Neuronal stem cell (in vitro differentiated cells): Measurements from ENCODE around the gene DIP2C.
"Not testable (repeated sequence)": the region's sequence is repeated elsewhere in the genome, so short reads cannot be mapped to it uniquely, and the experiment has no call there.

Experiments used
- DNase-seq: peaks from one replicate; pipeline ENCODE4 v3.0.0-alpha.2; 2013; ENCODE audit warnings: low spot score
- H2AFZ ChIP-seq: one replicate; pipeline ENCODE4 v1.6.1; 2013; ENCODE audit warnings: mild to moderate bottlenecking, low read length, inconsistent platforms
- H2AK5ac ChIP-seq: 2 replicates; pipeline ENCODE4 v1.6.1; 2013; ENCODE audit warnings: low read depth, mild to moderate bottlenecking, inconsistent platforms, low read length, moderate library complexity, mixed read lengths
- H2BK120ac ChIP-seq: 2 replicates; pipeline ENCODE4 v1.6.1; 2013; ENCODE audit warnings: low read depth, mild to moderate bottlenecking, inconsistent platforms, low read length, moderate library complexity, mixed read lengths
- H2BK12ac ChIP-seq: one replicate; pipeline ENCODE4 v1.6.1; 2013; ENCODE audit warnings: low read length, inconsistent platforms
- H2BK15ac ChIP-seq: 2 replicates; pipeline ENCODE4 v1.6.1; 2013; ENCODE audit warnings: mild to moderate bottlenecking, low read length, inconsistent platforms, mixed read lengths
- H2BK5ac ChIP-seq: one replicate; pipeline ENCODE4 v1.6.1; 2013; ENCODE audit warnings: inconsistent platforms, mild to moderate bottlenecking, low read length, moderate library complexity
- H3K14ac ChIP-seq: one replicate; pipeline ENCODE4 v1.6.1; 2013; ENCODE audit warnings: low read length, inconsistent platforms
- H3K18ac ChIP-seq: 2 replicates; pipeline ENCODE4 v1.6.1; 2013; ENCODE audit warnings: low read length, inconsistent platforms
- H3K23ac ChIP-seq: 2 replicates; pipeline ENCODE4 v1.6.1; 2013; ENCODE audit warnings: low read depth, mild to moderate bottlenecking, mixed read lengths, low read length, inconsistent platforms; ENCODE audit not compliant: poor library complexity
- H3K27ac ChIP-seq: replicated peaks from 3 replicates; pipeline ENCODE4 v1.5.1; 2013; ENCODE audit warnings: low read length, inconsistent platforms
- H3K27me3 ChIP-seq, 3 experiments: 2 replicates each; pipeline ENCODE4 v1.6.1; 2013; ENCODE audit warnings: low read length in 3 of 3, mild to moderate bottlenecking in 2 of 3, inconsistent platforms in 1 of 3, low read depth in 1 of 3, mixed read lengths in 1 of 3, moderate library complexity in 1 of 3; ENCODE audit not compliant: control insufficient read depth in 3 of 3, insufficient read depth in 3 of 3
- H3K36me3 ChIP-seq, 2 donors: replicated peaks in 1 of 2; 2 replicates each; pipeline ENCODE4 v1.6.1; 2013; ENCODE audit warnings: low read length in 2 of 2; ENCODE audit not compliant: control insufficient read depth in 2 of 2, insufficient read depth in 2 of 2
- H3K4ac ChIP-seq: 2 replicates; pipeline ENCODE4 v1.6.1; 2013; ENCODE audit warnings: inconsistent platforms, mild to moderate bottlenecking, low read length, moderate library complexity
- H3K4me1 ChIP-seq, 2 donors: 1 replicate in 1 of 2; 2 replicates in 1 of 2; pipeline ENCODE4 v1.6.1; 2013; ENCODE audit warnings: low read length in 2 of 2, low read depth in 1 of 2; ENCODE audit not compliant: control insufficient read depth in 2 of 2, insufficient read depth in 1 of 2
- H3K4me2 ChIP-seq: one replicate; pipeline ENCODE4 v1.6.1; 2013; ENCODE audit warnings: mild to moderate bottlenecking, low read length, inconsistent platforms; ENCODE audit not compliant: insufficient read depth, poor library complexity, severe bottlenecking
- H3K4me3 ChIP-seq, 2 donors: 2 replicates each; pipeline ENCODE4 v1.5.1; 2013; ENCODE audit warnings: low read length in 2 of 2, mild to moderate bottlenecking in 2 of 2, inconsistent platforms in 1 of 2, moderate library complexity in 1 of 2
- H3K79me1 ChIP-seq: one replicate; pipeline ENCODE4 v1.6.1; 2013; ENCODE audit warnings: low read depth, mild to moderate bottlenecking, inconsistent platforms, low read length, moderate library complexity
- H3K9ac ChIP-seq: one replicate; pipeline ENCODE4 v1.6.1; 2013; ENCODE audit warnings: mild to moderate bottlenecking, low read depth, low read length, inconsistent platforms; ENCODE audit not compliant: poor library complexity
- H3K9me3 ChIP-seq, 2 donors: replicated peaks in 1 of 2; 2 replicates each; pipeline versions ENCODE3 to v1.6.1; 2013; ENCODE audit warnings: low read length in 2 of 2, mild to moderate bottlenecking in 2 of 2, inconsistent platforms in 1 of 2, low read depth in 1 of 2, mixed read lengths in 1 of 2, moderate library complexity in 1 of 2; ENCODE audit not compliant: control insufficient read depth in 2 of 2, insufficient read depth in 1 of 2
- H4K8ac ChIP-seq: one replicate; pipeline ENCODE4 v1.6.1; 2013; ENCODE audit warnings: low read depth, mild to moderate bottlenecking, inconsistent platforms, low read length, moderate library complexity
- H4K91ac ChIP-seq: one replicate; pipeline ENCODE4 v1.6.1; 2013; ENCODE audit warnings: low read length, low read depth, mild to moderate bottlenecking, inconsistent platforms; ENCODE audit not compliant: poor library complexity
- WGBS, 2 donors: extraction: QIAGEN DNeasy Blood & Tissue Kit; methylation state at CpG; one replicate each; pipeline ENCODE4 v1.1.7; 2013; ENCODE audit warnings: missing lambda C conversion rate in 2 of 2, mixed read lengths in 1 of 2; ENCODE audit not compliant: insufficient read length in 2 of 2, insufficient replicate concordance in 1 of 2; ENCODE audit errors: extremely low coverage in 2 of 2; 5-methylcytosine and 5-hydroxymethylcytosine counted together

Gene DIP2C

DNA sequence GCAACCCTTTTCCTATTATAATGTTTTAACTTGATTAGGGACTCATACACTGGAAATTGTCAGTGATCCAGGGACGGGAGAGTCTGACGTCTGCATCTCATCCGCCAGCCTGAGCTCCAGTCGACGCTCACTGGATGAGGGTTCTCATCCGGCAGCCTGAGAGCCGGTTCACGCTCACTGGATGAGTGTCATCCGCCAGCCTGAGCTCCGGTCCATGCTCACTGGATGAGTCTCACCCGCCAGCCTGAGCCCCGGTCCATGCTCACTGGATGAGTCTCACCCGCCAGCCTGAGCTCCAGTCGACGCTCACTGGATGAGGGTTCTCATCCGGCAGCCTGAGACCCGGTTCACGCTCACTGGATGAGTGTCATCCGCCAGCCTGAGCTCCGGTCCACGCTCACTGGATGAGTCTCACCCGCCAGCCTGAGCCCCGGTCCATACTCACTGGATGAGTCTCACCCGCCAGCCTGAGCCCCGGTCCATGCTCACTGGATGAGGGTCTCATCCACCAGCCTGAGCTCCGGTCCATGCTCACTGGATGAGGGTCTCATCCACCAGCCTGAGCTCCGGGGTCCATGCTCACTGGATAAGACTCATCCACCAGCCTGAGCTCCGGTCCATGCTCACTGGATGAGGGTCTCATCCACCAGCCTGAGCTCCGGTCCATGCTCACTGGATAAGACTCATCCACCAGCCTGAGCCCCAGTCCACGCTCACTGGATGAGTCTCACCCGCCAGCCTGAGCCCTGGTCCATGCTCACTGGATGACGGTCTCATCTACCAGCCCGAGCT, 209.6 kb downstream of the DIP2C start:
- H3K9ac ChIP-seq, H3K4me3 ChIP-seq, H3K4ac ChIP-seq, H3K9me3 ChIP-seq, H2AFZ ChIP-seq, H3K4me2 ChIP-seq, H3K14ac ChIP-seq, H3K4me1 ChIP-seq, H3K27ac ChIP-seq, H2BK12ac ChIP-seq, H2AK5ac ChIP-seq, H2BK15ac ChIP-seq, H2BK5ac ChIP-seq, H4K91ac ChIP-seq, H3K27me3 ChIP-seq, H3K18ac ChIP-seq, H3K79me1 ChIP-seq, H2BK120ac ChIP-seq, H3K23ac ChIP-seq, H4K8ac ChIP-seq, DNase-seq: not testable (repeated sequence)
- peaks cover 10 to 74% of the 10 kb centered on the region in 2 donors for H3K36me3 ChIP-seq
- no CpG with 5 or more reads among the region's 33 CpGs for WGBS, 2 donors

- Histone ChIP-seq H3K14ac (no peak overlapping the region), H3K27me3 (no peaks in the 10 kb centered on the region), H2AFZ (no peak overlapping the region), H3K23ac (no peak overlapping the region), H4K8ac (no peak overlapping the region), H2BK12ac (no peak overlapping the region), H4K91ac (no peak overlapping the region), H2BK5ac (no peak overlapping the region), H3K9ac (no peak overlapping the region), H3K4me3 (no peak overlapping the region), H3K27ac (no peak overlapping the region), H3K4ac (no peak overlapping the region), H3K4me1 (no peaks in the 10 kb centered on the region), H2BK15ac (no peak overlapping the region), H3K4me2 (no peak overlapping the region), H3K79me1 (peaks cover 6% of the 10 kb centered on the region), H2AK5ac (no peak overlapping the region), H3K9me3 (peaks cover 0 to 2% of the 10 kb centered on the region in 2 donors), H3K18ac (peak overlapping the region; percentile 3), H2BK120ac (no peak overlapping the region), H3K36me3 (peaks cover 10 to 67% of the 10 kb centered on the region in 2 donors)
- WGBS, 2 donors, result no CpG with 5 or more reads among the region's 21 CpGs
- no peak for DNase-seq
Observed at GRCh38 chr10:478471-479245, 210.8 kb downstream of the DIP2C start.

DNA sequence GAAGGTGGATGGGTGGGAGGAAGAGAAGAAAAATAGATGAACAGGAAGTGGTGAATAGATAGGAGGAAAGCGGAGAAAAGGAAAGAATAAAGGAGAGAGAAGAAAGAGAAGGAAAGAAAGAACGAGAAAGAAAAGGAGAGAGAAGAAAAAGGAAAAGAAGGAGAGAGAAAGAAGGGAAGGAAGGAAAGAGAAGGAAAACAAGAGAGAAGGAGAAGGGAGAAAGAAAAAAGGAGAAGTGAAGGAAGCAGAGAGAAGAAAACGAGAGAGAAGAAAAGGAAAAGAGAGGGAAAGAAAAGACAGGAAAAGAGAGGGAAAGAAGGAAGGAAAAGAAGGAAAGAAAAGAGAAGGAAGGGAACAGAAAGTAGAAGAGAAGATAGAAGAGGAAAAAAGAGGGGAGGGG, 211.8 kb downstream of the DIP2C start:
- no peaks in the 10 kb centered on the region for H3K4me1 ChIP-seq
- no peak overlapping the region for H3K4me3 ChIP-seq
- DNase-seq, result no peak
- H3K18ac ChIP-seq, result no peak overlapping the region
- H3K4ac ChIP-seq, result no peak overlapping the region
- H3K4me2 ChIP-seq, result no peak overlapping the region
- no peak overlapping the region for H2BK12ac ChIP-seq
- H3K9ac ChIP-seq, result no peak overlapping the region
- H2AK5ac ChIP-seq, result no peak overlapping the region
- H3K27me3 ChIP-seq, result no peaks in the 10 kb centered on the region
- H2BK120ac ChIP-seq, result no peak overlapping the region
- H3K23ac ChIP-seq, result no peak overlapping the region
- H2BK15ac ChIP-seq, result no peak overlapping the region
- H2BK5ac ChIP-seq, result no peak overlapping the region
- H4K91ac ChIP-seq, result no peak overlapping the region
- no peak overlapping the region for H2AFZ ChIP-seq
- H3K9me3 ChIP-seq, result peaks cover 0 to 2% of the 10 kb centered on the region in 2 donors
- H3K27ac ChIP-seq, result no peak overlapping the region
- peaks cover 10 to 67% of the 10 kb centered on the region in 2 donors for H3K36me3 ChIP-seq
- peaks cover 6% of the 10 kb centered on the region for H3K79me1 ChIP-seq
- no peak overlapping the region for H3K14ac ChIP-seq
- H4K8ac ChIP-seq, result no peak overlapping the region
- WGBS, 2 donors, result 100% methylated on average over 1 to 2 of the region's 3 CpGs

DNA sequence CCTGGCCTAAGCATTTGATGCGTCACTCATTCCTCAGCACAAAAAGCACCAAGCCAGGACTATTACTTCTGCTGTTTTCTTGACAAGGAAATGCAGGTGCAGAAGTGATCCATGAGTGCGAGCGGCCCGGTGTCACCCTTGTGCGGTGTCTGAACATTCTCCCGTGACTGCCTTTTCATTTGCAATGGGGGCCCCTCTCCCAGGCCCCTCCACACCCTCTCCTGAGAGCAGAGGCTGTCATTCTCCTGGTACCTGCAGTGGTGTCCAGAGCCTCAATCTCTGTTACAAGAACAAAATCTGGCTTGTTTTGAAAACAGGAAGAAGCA, 213.1 kb downstream of the DIP2C start:
- peak overlapping the region; percentile 44 for H3K23ac ChIP-seq
- no peaks in the 10 kb centered on the region for H3K4me1 ChIP-seq
- H2BK120ac ChIP-seq, result no peak overlapping the region
- no peak overlapping the region for H3K4ac ChIP-seq
- H3K79me1 ChIP-seq, result peaks cover 2% of the 10 kb centered on the region
- H3K4me3 ChIP-seq, result no peak overlapping the region
- no peak overlapping the region for H3K4me2 ChIP-seq
- H2AK5ac ChIP-seq, result no peak overlapping the region
- H3K27ac ChIP-seq, result no peak overlapping the region
- no peak overlapping the region for H4K91ac ChIP-seq
- peaks cover 0 to 2% of the 10 kb centered on the region in 2 donors for H3K9me3 ChIP-seq
- no peak overlapping the region for H3K18ac ChIP-seq
- no peak overlapping the region for H2BK12ac ChIP-seq
- H4K8ac ChIP-seq, result peak overlapping the region; percentile 72
- no peak overlapping the region for H2BK15ac ChIP-seq
- DNase-seq, result no peak
- H3K27me3 ChIP-seq, result no peaks in the 10 kb centered on the region
- no peak overlapping the region for H2AFZ ChIP-seq
- peaks cover 13 to 63% of the 10 kb centered on the region in 2 donors for H3K36me3 ChIP-seq
- no peak overlapping the region for H3K9ac ChIP-seq
- no peak overlapping the region for H3K14ac ChIP-seq
- WGBS, 2 donors, result no CpG with 5 or more reads among the region's 6 CpGs
- H2BK5ac ChIP-seq, result no peak overlapping the region
